Upper lobe of right lung (tissue), 1 donor: ENCODE data around the gene TPX2. TPM values are rescaled to one million over a fixed set of nuclear protein-coding genes. Genes with fewer than 3 reads are reported as not detected.

Source experiments
- ATAC-seq: fragments of 200-7000 bp; cut with Tn5 transposase; one replicate; pipeline ENCODE4 v1.9.1; 2020; ENCODE audit warnings: mild to moderate bottlenecking, moderate library complexity
- DNase-seq: peaks from one replicate; pipeline ENCODE4 v3.0.0-alpha.2; 2020
- H3K27ac ChIP-seq: fragments of 200-600 bp; one replicate; pipeline ENCODE4 v1.8.0; 2022
- H3K27me3 ChIP-seq: fragments of 200-600 bp; one replicate; pipeline ENCODE4 v1.8.0; 2022; ENCODE audit warnings: mild to moderate bottlenecking
- H3K36me3 ChIP-seq: fragments of 200-600 bp; one replicate; pipeline ENCODE4 v1.8.0; 2022
- H3K4me1 ChIP-seq: fragments of 200-600 bp; one replicate; pipeline ENCODE4 v1.8.0; 2022
- H3K4me3 ChIP-seq: fragments of 200-600 bp; one replicate; pipeline ENCODE4 v1.8.0; 2022; ENCODE audit warnings: mild to moderate bottlenecking
- H3K9me3 ChIP-seq: fragments of 200-600 bp; one replicate; pipeline ENCODE4 v1.8.0; 2022
- CTCF ChIP-seq: fragments of 200-600 bp; IDR thresholded peaks from one replicate; pipeline ENCODE4 v1.8.0; 2022; ENCODE audit warnings: antibody characterized with exemption
- intact Hi-C: fragments of 100-400 bp; cut with DNase I; formaldehyde crosslinking; loops from one replicate; pipeline ENCODE4 v1.11.0; 2022
- total RNA-seq: library from RNA; stranded (reverse); fragmentation: NEBNext Ultra II Directional; extraction: Animal tissue kit (Norgen Biotek cat#: 25700); gene quantifications from one replicate; pipeline ENCODE4 v1.2.1, GENCODE V29; 2021
- donor health status: DM: no; HTN: yes; CAD: no; lungs with severe emphysema.

The TPX2 gene
- total RNA-seq, 1 donor from 2014 or later, result 1.6 TPM

GRCh38 chr20:31705191-31705590 is 33.9 kb upstream of the TPX2 start:
- H3K36me3 ChIP-seq, result peaks cover 49% of the 10 kb centered on the region
- ATAC-seq (no peak), DNase-seq (no peak)
- no peak overlapping the region for H3K4me3 ChIP-seq
- no peak for TF ChIP-seq CTCF
- intact Hi-C loops, result no loop called here
- no peaks in the 10 kb centered on the region for H3K9me3 ChIP-seq
- peak overlapping the region; percentile 74 for H3K27ac ChIP-seq
- H3K4me1 ChIP-seq, result peaks cover 75% of the 10 kb centered on the region
- H3K27me3 ChIP-seq, result no peaks in the 10 kb centered on the region

GRCh38 chr20:31705598-31706597 is 33.2 kb upstream of the TPX2 start:
- peak overlapping the region; percentile 74 for H3K27ac ChIP-seq
- no peaks in the 10 kb centered on the region for H3K9me3 ChIP-seq
- DNase-seq, result no peak
- H3K36me3 ChIP-seq, result peaks cover 52% of the 10 kb centered on the region
- H3K27me3 ChIP-seq, result no peaks in the 10 kb centered on the region
- no peak overlapping the region for H3K4me3 ChIP-seq
- H3K4me1 ChIP-seq, result peaks cover 75% of the 10 kb centered on the region
- intact Hi-C loops, result no loop called here
- peak; percentile 10 for ATAC-seq
- TF ChIP-seq CTCF, result no peak

GRCh38 chr20:31706607-31707257 is 32.4 kb upstream of the TPX2 start:
- Histone ChIP-seq H3K4me1 (peaks cover 78% of the 10 kb centered on the region), H3K9me3 (no peaks in the 10 kb centered on the region), H3K36me3 (peaks cover 49% of the 10 kb centered on the region), H3K27me3 (no peaks in the 10 kb centered on the region), H3K27ac (peak overlapping the region; percentile 74), H3K4me3 (no peak overlapping the region)
- TF ChIP-seq CTCF, result no peak
- intact Hi-C loops, result no loop called here
- ATAC-seq (peak; percentile 65), DNase-seq (peak; percentile 71)

- Histone ChIP-seq H3K36me3 (peaks cover 52% of the 10 kb centered on the region), H3K4me3 (no peak overlapping the region), H3K4me1 (peaks cover 78% of the 10 kb centered on the region), H3K27me3 (no peaks in the 10 kb centered on the region), H3K27ac (peak overlapping the region; percentile 74), H3K9me3 (no peaks in the 10 kb centered on the region)
- TF ChIP-seq CTCF, result no peak
- ATAC-seq (no peak), DNase-seq (no peak)
- intact Hi-C loops, result no loop called here
Measured at GRCh38 chr20:31707258-31707615, 31.9 kb upstream of the TPX2 start.

- DNase-seq, result peak; percentile 67
- Histone ChIP-seq H3K4me3 (no peak overlapping the region), H3K36me3 (peaks cover 47% of the 10 kb centered on the region), H3K9me3 (no peaks in the 10 kb centered on the region), H3K27ac (peak overlapping the region; percentile 31), H3K4me1 (peaks cover 82% of the 10 kb centered on the region), H3K27me3 (no peaks in the 10 kb centered on the region)
- no peak for TF ChIP-seq CTCF
- no peak for ATAC-seq
- intact Hi-C loops, result no loop called here
Measured at GRCh38 chr20:31707994-31708735, 30.9 kb upstream of the TPX2 start.
